Measurements from ENCODE around the gene NKX2-1. TPM values are rescaled to one million over a fixed set of nuclear protein-coding genes. Genes with fewer than 3 reads are reported as not detected.
"Not testable (repeated sequence)": the region's sequence is repeated elsewhere in the genome, so short reads cannot be mapped to it uniquely, and the experiment has no call there.

Gene NKX2-1
- total RNA-seq, 1 donor from 2014 or later, result not detected

- no peaks in the 10 kb centered on the region for H3K9me3 Mint-ChIP-seq (ENCODE audit: unreplicated experiment)
- no peak for DNase-seq (ENCODE audit: low spot score)
- TF ChIP-seq CTCF (IDR thresholded peaks at IDR 0.05; ENCODE audit: unreplicated experiment), result no peak
- no peak overlapping the region for H3K4me3 Mint-ChIP-seq (ENCODE audit: unreplicated experiment)
- no peaks in the 10 kb centered on the region for H3K4me1 Mint-ChIP-seq (ENCODE audit: unreplicated experiment)
- H3K36me3 Mint-ChIP-seq (ENCODE audit: low read depth, unreplicated experiment), result no peaks in the 10 kb centered on the region
- H3K27ac Mint-ChIP-seq (ENCODE audit: unreplicated experiment), result no peak overlapping the region
- H3K27me3 Mint-ChIP-seq (ENCODE audit: unreplicated experiment), result peaks cover 3% of the 10 kb centered on the region
Measured at GRCh38 chr14:36479344-36479743, 40.7 kb downstream of the NKX2-1 start.

- Mint-ChIP-seq H3K36me3 (ENCODE audit: low read depth, unreplicated experiment) (no peaks in the 10 kb centered on the region), H3K27ac (ENCODE audit: unreplicated experiment) (no peak overlapping the region), H3K4me3 (ENCODE audit: unreplicated experiment) (no peak overlapping the region), H3K27me3 (ENCODE audit: unreplicated experiment) (peaks cover 3% of the 10 kb centered on the region), H3K4me1 (ENCODE audit: unreplicated experiment) (no peaks in the 10 kb centered on the region), H3K9me3 (ENCODE audit: unreplicated experiment) (no peaks in the 10 kb centered on the region)
- TF ChIP-seq CTCF (IDR thresholded peaks at IDR 0.05; ENCODE audit: unreplicated experiment), result no peak
- no peak for DNase-seq (ENCODE audit: low spot score)
Measured at GRCh38 chr14:36478782-36479181, 41.2 kb downstream of the NKX2-1 start.

- DNase-seq (ENCODE audit: low spot score), result no peak
- Mint-ChIP-seq H3K27me3 (ENCODE audit: unreplicated experiment) (peaks cover 3% of the 10 kb centered on the region), H3K4me3 (ENCODE audit: unreplicated experiment) (no peak overlapping the region), H3K36me3 (ENCODE audit: low read depth, unreplicated experiment) (no peaks in the 10 kb centered on the region), H3K27ac (ENCODE audit: unreplicated experiment) (no peak overlapping the region), H3K9me3 (ENCODE audit: unreplicated experiment) (no peaks in the 10 kb centered on the region), H3K4me1 (ENCODE audit: unreplicated experiment) (no peaks in the 10 kb centered on the region)
- no peak for TF ChIP-seq CTCF (IDR thresholded peaks at IDR 0.05; ENCODE audit: unreplicated experiment)
Measured at GRCh38 chr14:36477266-36477665, 42.8 kb downstream of the NKX2-1 start.

GRCh38 chr14:36476061-36476460 lies 44.0 kb downstream of the NKX2-1 start:
- H3K27ac Mint-ChIP-seq (ENCODE audit: unreplicated experiment); H3K4me3 Mint-ChIP-seq (ENCODE audit: unreplicated experiment); H3K27me3 Mint-ChIP-seq (ENCODE audit: unreplicated experiment); DNase-seq (ENCODE audit: low spot score); H3K4me1 Mint-ChIP-seq (ENCODE audit: unreplicated experiment); H3K36me3 Mint-ChIP-seq (ENCODE audit: low read depth, unreplicated experiment); H3K9me3 Mint-ChIP-seq (ENCODE audit: unreplicated experiment): not testable (repeated sequence)

GRCh38 chr14:36474593-36474992 lies 45.4 kb downstream of the NKX2-1 start:
- Mint-ChIP-seq H3K4me3 (ENCODE audit: unreplicated experiment) (no peak overlapping the region), H3K36me3 (ENCODE audit: low read depth, unreplicated experiment) (no peaks in the 10 kb centered on the region), H3K4me1 (ENCODE audit: unreplicated experiment) (no peaks in the 10 kb centered on the region), H3K27ac (ENCODE audit: unreplicated experiment) (no peak overlapping the region), H3K9me3 (ENCODE audit: unreplicated experiment) (no peaks in the 10 kb centered on the region), H3K27me3 (ENCODE audit: unreplicated experiment) (peaks cover 3% of the 10 kb centered on the region)
- no peak for DNase-seq (ENCODE audit: low spot score)
- no peak for TF ChIP-seq CTCF (IDR thresholded peaks at IDR 0.05; ENCODE audit: unreplicated experiment)

- Mint-ChIP-seq H3K9me3 (ENCODE audit: unreplicated experiment) (no peaks in the 10 kb centered on the region), H3K36me3 (ENCODE audit: low read depth, unreplicated experiment) (no peaks in the 10 kb centered on the region), H3K27me3 (ENCODE audit: unreplicated experiment) (peaks cover 1% of the 10 kb centered on the region), H3K4me1 (ENCODE audit: unreplicated experiment) (no peaks in the 10 kb centered on the region), H3K27ac (ENCODE audit: unreplicated experiment) (no peak overlapping the region), H3K4me3 (ENCODE audit: unreplicated experiment) (no peak overlapping the region)
- no peak for TF ChIP-seq CTCF (IDR thresholded peaks at IDR 0.05; ENCODE audit: unreplicated experiment)
- no peak for DNase-seq (ENCODE audit: low spot score)
Measured at GRCh38 chr14:36471431-36471830, 48.6 kb downstream of the NKX2-1 start.

Data from endothelial cell (in vitro differentiated cells).